H9 (cell line): ENCODE measurements around the gene PRKAG2. TPM values are rescaled to one million over a fixed set of nuclear protein-coding genes. Genes with fewer than 3 reads are reported as not detected.

Source experiments
- DNase-seq: peaks from one replicate; pipeline ENCODE4 v3.0.0-alpha.2; 2017
- H2AFZ ChIP-seq: one replicate; pipeline ENCODE4 v1.6.1; 2013; ENCODE audit warnings: mild to moderate bottlenecking, low read length, control low read depth, moderate library complexity
- H2AK5ac ChIP-seq: 2 replicates; pipeline ENCODE4 v1.6.1; 2013; ENCODE audit warnings: low read length, control low read depth, mixed read lengths; ENCODE audit not compliant: insufficient read length
- H2BK120ac ChIP-seq: one replicate; pipeline ENCODE4 v1.6.1; 2013; ENCODE audit warnings: low read depth, mild to moderate bottlenecking, low read length, control low read depth, inconsistent platforms; ENCODE audit not compliant: poor library complexity, severe bottlenecking
- H2BK12ac ChIP-seq: 2 replicates; pipeline ENCODE4 v1.6.1; 2013; ENCODE audit warnings: low read length, control low read depth, mixed read lengths, low read depth; ENCODE audit not compliant: insufficient read length
- H2BK15ac ChIP-seq: 2 replicates; pipeline ENCODE4 v1.6.1; 2013; ENCODE audit warnings: low read depth, low read length, control low read depth
- H2BK20ac ChIP-seq: one replicate; pipeline ENCODE4 v1.6.1; 2013; ENCODE audit warnings: low read depth, mild to moderate bottlenecking, low read length, control low read depth, inconsistent platforms; ENCODE audit not compliant: poor library complexity, severe bottlenecking
- H2BK5ac ChIP-seq: 2 replicates; pipeline ENCODE4 v1.6.1; 2013; ENCODE audit warnings: low read length, control low read depth, mixed read lengths; ENCODE audit not compliant: insufficient read length
- H3K14ac ChIP-seq: 2 replicates; pipeline ENCODE4 v1.6.1; 2013; ENCODE audit warnings: low read length, control low read depth; ENCODE audit not compliant: insufficient read depth
- H3K18ac ChIP-seq: 2 replicates; pipeline ENCODE4 v1.6.1; 2013; ENCODE audit warnings: low read depth, mild to moderate bottlenecking, mixed read lengths, low read length, control low read depth; ENCODE audit not compliant: insufficient read length
- H3K23ac ChIP-seq: 2 replicates; pipeline ENCODE4 v1.6.1; 2013; ENCODE audit warnings: low read length, control low read depth, mixed read lengths, low read depth; ENCODE audit not compliant: insufficient read length
- H3K23me2 ChIP-seq: 2 replicates; pipeline ENCODE4 v1.6.1; 2013; ENCODE audit warnings: low read depth, mild to moderate bottlenecking, mixed read lengths, low read length, control low read depth; ENCODE audit not compliant: insufficient read length, poor library complexity, severe bottlenecking
- H3K27ac ChIP-seq: 2 replicates; pipeline ENCODE4 v1.5.1; 2013; ENCODE audit warnings: low read length, control low read depth, mixed read lengths, low read depth; ENCODE audit not compliant: insufficient read length
- H3K27me3 ChIP-seq: 2 replicates; pipeline ENCODE4 v1.6.1; 2013; ENCODE audit warnings: low read length, control low read depth, inconsistent platforms; ENCODE audit not compliant: insufficient read depth
- H3K4ac ChIP-seq: 2 replicates; pipeline ENCODE4 v1.6.1; 2013; ENCODE audit warnings: low read depth, mild to moderate bottlenecking, control low read depth, inconsistent platforms, low read length, moderate library complexity
- H3K4me1 ChIP-seq: 2 replicates; pipeline ENCODE4 v1.6.1; 2013; ENCODE audit warnings: low read length, control low read depth, inconsistent platforms; ENCODE audit not compliant: insufficient read depth
- H3K4me2 ChIP-seq: 2 replicates; pipeline ENCODE4 v1.6.1; 2013; ENCODE audit warnings: low read length, control low read depth, mixed read lengths; ENCODE audit not compliant: insufficient read length, insufficient read depth
- H3K56ac ChIP-seq: 2 replicates; pipeline ENCODE4 v1.6.1; 2013; ENCODE audit warnings: low read depth, mild to moderate bottlenecking, mixed read lengths, low read length, control low read depth; ENCODE audit not compliant: insufficient read length
- H3K79me1 ChIP-seq: 2 replicates; pipeline ENCODE4 v1.6.1; 2013; ENCODE audit warnings: low read depth, mild to moderate bottlenecking, moderate library complexity, low read length, control low read depth, inconsistent platforms; ENCODE audit not compliant: insufficient read depth, poor library complexity, severe bottlenecking
- H3K79me2 ChIP-seq: 2 replicates; pipeline ENCODE4 v1.6.1; 2013; ENCODE audit warnings: low read length, control low read depth, inconsistent platforms; ENCODE audit not compliant: insufficient read depth
- H3K9ac ChIP-seq: 2 replicates; pipeline ENCODE4 v1.6.1; 2013; ENCODE audit warnings: low read length, control low read depth, mixed read lengths; ENCODE audit not compliant: insufficient read length; ENCODE audit errors: extremely low read depth
- H3K9me3 ChIP-seq: one replicate; pipeline ENCODE4 v1.6.1; 2013; ENCODE audit warnings: low read depth, low read length, inconsistent platforms; ENCODE audit not compliant: control insufficient read depth
- H3T11ph ChIP-seq: one replicate; pipeline ENCODE4 v1.6.1; 2013; ENCODE audit warnings: mild to moderate bottlenecking, low read length, control low read depth, inconsistent platforms
- H4K20me1 ChIP-seq: one replicate; pipeline ENCODE4 v1.6.1; 2013; ENCODE audit not compliant: control insufficient read depth, insufficient read length, insufficient read depth
- H4K5ac ChIP-seq: 2 replicates; pipeline ENCODE4 v1.6.1; 2013; ENCODE audit warnings: low read depth, mild to moderate bottlenecking, mixed read lengths, low read length, control low read depth; ENCODE audit not compliant: insufficient read length
- H4K8ac ChIP-seq: replicated peaks from 2 replicates; pipeline ENCODE4 v1.6.1; 2013; ENCODE audit warnings: low read length, control low read depth, mixed read lengths, low read depth; ENCODE audit not compliant: insufficient read length
- H4K91ac ChIP-seq: 2 replicates; pipeline ENCODE4 v1.6.1; 2013; ENCODE audit warnings: low read depth, mild to moderate bottlenecking, moderate library complexity, mixed read lengths, low read length, control low read depth; ENCODE audit not compliant: insufficient read length
- H3K27ac Mint-ChIP-seq, 3 experiments: 2 replicates in 2 of 3; 3 replicates in 1 of 3; pipeline ENCODE4 v1.8.0; 2020 to 2021; ENCODE audit warnings: mixed read lengths in 3 of 3, mild to moderate bottlenecking in 1 of 3, moderate library complexity in 1 of 3
- H3K27me3 Mint-ChIP-seq: 2 replicates; pipeline ENCODE4 v1.8.0; 2021; ENCODE audit warnings: low read depth, mild to moderate bottlenecking, moderate library complexity, mixed read lengths
- H3K36me3 Mint-ChIP-seq, 3 experiments: 2 replicates in 2 of 3; 3 replicates in 1 of 3; pipeline ENCODE4 v1.8.0; 2020 to 2021; ENCODE audit warnings: low read depth in 3 of 3, mixed read lengths in 3 of 3; ENCODE audit not compliant: insufficient read depth in 1 of 3
- H3K4me1 Mint-ChIP-seq, 2 experiments: 2 replicates each; pipeline ENCODE4 v1.8.0; 2020; ENCODE audit warnings: mixed read lengths in 2 of 2
- H3K4me3 Mint-ChIP-seq, 2 experiments: 2 replicates in 1 of 2; 3 replicates in 1 of 2; pipeline ENCODE4 v1.8.0; 2020 to 2021; ENCODE audit warnings: mild to moderate bottlenecking in 2 of 2, mixed read lengths in 2 of 2, moderate library complexity in 1 of 2
- H3K9me3 Mint-ChIP-seq, 2 experiments: 2 replicates in 1 of 2; 3 replicates in 1 of 2; pipeline ENCODE4 v1.8.0; 2020; ENCODE audit warnings: mild to moderate bottlenecking in 2 of 2, mixed read lengths in 2 of 2, moderate library complexity in 1 of 2
- WGBS: extraction: QIAGEN DNeasy Blood & Tissue Kit; methylation state at CpG from one replicate; pipeline ENCODE4 v1.1.7; 2013; ENCODE audit warnings: missing lambda C conversion rate, low lambda C conversion rate, mixed read lengths; ENCODE audit not compliant: insufficient read length; ENCODE audit errors: extremely low coverage; 5-methylcytosine and 5-hydroxymethylcytosine counted together
- total RNA-seq: library from RNA; stranded (reverse); gene quantifications from 2 replicates; pipeline ENCODE4 v1.2.1, GENCODE V29; 2021
- TF ChIP-seq, protein P1 (sequence below): fragments of 200-600 bp; sonication (generic); conservative IDR thresholded peaks from 3 replicates; pipeline ENCODE4 v1.8.0; 2021; ENCODE audit warnings: antibody characterized with exemption, mild to moderate bottlenecking

Gene PRKAG2
- total RNA-seq, 1 experiment from 2014 or later: 11.8 TPM

DNA sequence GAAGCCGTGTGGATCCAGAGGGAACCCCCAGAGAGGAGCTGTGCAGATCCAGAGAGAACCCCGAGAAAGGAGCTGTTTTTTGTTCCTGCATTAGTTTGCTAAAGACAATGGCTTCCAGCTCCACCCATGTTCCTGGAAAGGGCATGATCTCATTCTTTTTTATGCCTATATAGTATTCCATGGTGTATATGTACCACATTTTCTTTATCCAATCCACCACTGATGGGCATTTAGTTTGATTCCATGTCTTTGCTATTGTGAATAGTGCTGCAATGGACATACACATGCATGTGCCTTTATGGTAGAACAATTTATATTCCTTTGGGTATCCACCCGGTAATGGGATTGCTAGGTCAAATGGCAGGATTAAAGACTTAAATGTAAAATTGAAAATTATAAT, 261.9 kb downstream of the PRKAG2 start:
- H3K27ac Mint-ChIP-seq: no peak overlapping the region
- Histone ChIP-seq H3K27ac (no peak overlapping the region), H2AFZ (no peak overlapping the region), H2BK5ac (no peak overlapping the region), H2BK20ac (no peak overlapping the region), H3K79me2 (no peaks in the 10 kb centered on the region), H3K56ac (no peak overlapping the region), H4K91ac (no peak overlapping the region), H3K27me3 (no peaks in the 10 kb centered on the region), H3K4me1 (no peaks in the 10 kb centered on the region), H3K14ac (no peak overlapping the region), H4K20me1 (no peaks in the 10 kb centered on the region), H3K23ac (no peak overlapping the region), H4K5ac (no peak overlapping the region), H3K4ac (no peak overlapping the region), H3K9ac (no peak overlapping the region), H3T11ph (no peak overlapping the region), H3K9me3 (no peaks in the 10 kb centered on the region), H3K79me1 (no peaks in the 10 kb centered on the region), H3K23me2 (no peaks in the 10 kb centered on the region), H3K18ac (no peak overlapping the region), H2BK120ac (no peak overlapping the region), H2AK5ac (no peak overlapping the region), H4K8ac (no peak overlapping the region), H2BK15ac (no peak overlapping the region), H2BK12ac (no peak overlapping the region), H3K4me2 (no peak overlapping the region)
- no CpG with 5 or more reads among the region's 3 CpGs for WGBS
- H3K4me3 Mint-ChIP-seq: no peak overlapping the region
- H3K4me1 Mint-ChIP-seq: no peaks in the 10 kb centered on the region
- DNase-seq: no peak
- TF ChIP-seq, protein P1, sequence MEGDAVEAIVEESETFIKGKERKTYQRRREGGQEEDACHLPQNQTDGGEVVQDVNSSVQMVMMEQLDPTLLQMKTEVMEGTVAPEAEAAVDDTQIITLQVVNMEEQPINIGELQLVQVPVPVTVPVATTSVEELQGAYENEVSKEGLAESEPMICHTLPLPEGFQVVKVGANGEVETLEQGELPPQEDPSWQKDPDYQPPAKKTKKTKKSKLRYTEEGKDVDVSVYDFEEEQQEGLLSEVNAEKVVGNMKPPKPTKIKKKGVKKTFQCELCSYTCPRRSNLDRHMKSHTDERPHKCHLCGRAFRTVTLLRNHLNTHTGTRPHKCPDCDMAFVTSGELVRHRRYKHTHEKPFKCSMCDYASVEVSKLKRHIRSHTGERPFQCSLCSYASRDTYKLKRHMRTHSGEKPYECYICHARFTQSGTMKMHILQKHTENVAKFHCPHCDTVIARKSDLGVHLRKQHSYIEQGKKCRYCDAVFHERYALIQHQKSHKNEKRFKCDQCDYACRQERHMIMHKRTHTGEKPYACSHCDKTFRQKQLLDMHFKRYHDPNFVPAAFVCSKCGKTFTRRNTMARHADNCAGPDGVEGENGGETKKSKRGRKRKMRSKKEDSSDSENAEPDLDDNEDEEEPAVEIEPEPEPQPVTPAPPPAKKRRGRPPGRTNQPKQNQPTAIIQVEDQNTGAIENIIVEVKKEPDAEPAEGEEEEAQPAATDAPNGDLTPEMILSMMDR: no peak
- peaks cover 0 to 2% (median 2%) of the 10 kb centered on the region in 3 experiments; a peak in 3 of 7 replicates for H3K36me3 Mint-ChIP-seq
- no peaks in the 10 kb centered on the region for H3K9me3 Mint-ChIP-seq
- no peaks in the 10 kb centered on the region for H3K27me3 Mint-ChIP-seq
